ENCODE measurements around the gene ENAM.

- no peak for TF ChIP-seq POLR2AphosphoS5 (IDR thresholded peaks at IDR 0.05)
- no peak for TF ChIP-seq CTCF (IDR thresholded peaks at IDR 0.05 in 8 of 11, conservative IDR thresholded peaks at IDR 0.05 in 3 of 11)
- no peak for TF ChIP-seq POLR2A (IDR thresholded peaks at IDR 0.05)
Measured at GRCh38 chr4:70660106-70660505, 31.6 kb downstream of the ENAM start.
